Nephron progenitor cell (in vitro differentiated cells): ENCODE results near the gene ABCE1.
A peak's percentile ranks its signal among the peaks of the same experiment; 100 is the strongest.

Experiments used
- DNase-seq: peaks from one replicate; pipeline ENCODE4 v3.0.0; 2021
- H3K27ac Mint-ChIP-seq: 2 replicates; pipeline ENCODE4 v1.8.0; 2021; ENCODE audit warnings: mild to moderate bottlenecking, moderate library complexity, mixed read lengths
- H3K27me3 Mint-ChIP-seq: 2 replicates; pipeline ENCODE4 v1.8.0; 2021; ENCODE audit warnings: mild to moderate bottlenecking, low read depth, mixed read lengths; ENCODE audit not compliant: poor library complexity
- H3K36me3 Mint-ChIP-seq: 2 replicates; pipeline ENCODE4 v1.8.0; 2021; ENCODE audit warnings: low read depth, mixed read lengths
- H3K4me1 Mint-ChIP-seq: 2 replicates; pipeline ENCODE4 v1.8.0; 2021; ENCODE audit warnings: mixed read lengths
- H3K4me3 Mint-ChIP-seq: 2 replicates; pipeline ENCODE4 v1.8.0; 2021; ENCODE audit warnings: mild to moderate bottlenecking, moderate library complexity, mixed read lengths
- H3K9me3 Mint-ChIP-seq: 2 replicates; pipeline ENCODE4 v1.8.0; 2021; ENCODE audit warnings: mild to moderate bottlenecking, moderate library complexity, mixed read lengths
- TF ChIP-seq, protein P1 (sequence below): fragments of 200-600 bp; sonication (generic); IDR thresholded peaks from 2 replicates; pipeline ENCODE4 v1.5.0; 2021; ENCODE audit warnings: antibody characterized with exemption

ABCE1 gene

GRCh38 chr4:145098675-145099037, 545 bp downstream of the ABCE1 start:
- DNase-seq: no peak

DNA sequence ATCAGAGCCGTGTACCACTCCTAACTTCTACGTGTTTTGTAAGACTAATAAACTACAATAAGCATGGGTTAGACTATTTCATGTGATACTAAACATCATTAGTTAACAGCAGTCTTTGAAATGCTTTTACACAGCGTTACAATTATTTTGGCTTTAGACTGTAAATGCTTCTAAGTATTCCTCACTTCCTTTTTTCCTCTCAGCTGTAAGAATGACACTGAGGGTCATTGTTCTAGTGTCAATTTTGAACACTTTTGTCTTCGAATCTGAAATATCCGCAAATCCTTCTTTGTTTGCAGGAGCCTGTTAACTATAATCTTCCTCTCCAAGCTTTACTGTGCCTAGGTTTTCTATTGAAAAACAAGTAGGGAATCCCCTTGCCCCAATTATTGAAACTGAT, 1.5 kb downstream of the ABCE1 start:
- Mint-ChIP-seq H3K27ac (no peak overlapping the region), H3K4me1 (peaks cover 19% of the 10 kb centered on the region), H3K27me3 (no peaks in the 10 kb centered on the region), H3K36me3 (peaks cover 17% of the 10 kb centered on the region), H3K4me3 (peak overlapping the region; percentile 94), H3K9me3 (peaks cover 9% of the 10 kb centered on the region)
- TF ChIP-seq, protein P1, sequence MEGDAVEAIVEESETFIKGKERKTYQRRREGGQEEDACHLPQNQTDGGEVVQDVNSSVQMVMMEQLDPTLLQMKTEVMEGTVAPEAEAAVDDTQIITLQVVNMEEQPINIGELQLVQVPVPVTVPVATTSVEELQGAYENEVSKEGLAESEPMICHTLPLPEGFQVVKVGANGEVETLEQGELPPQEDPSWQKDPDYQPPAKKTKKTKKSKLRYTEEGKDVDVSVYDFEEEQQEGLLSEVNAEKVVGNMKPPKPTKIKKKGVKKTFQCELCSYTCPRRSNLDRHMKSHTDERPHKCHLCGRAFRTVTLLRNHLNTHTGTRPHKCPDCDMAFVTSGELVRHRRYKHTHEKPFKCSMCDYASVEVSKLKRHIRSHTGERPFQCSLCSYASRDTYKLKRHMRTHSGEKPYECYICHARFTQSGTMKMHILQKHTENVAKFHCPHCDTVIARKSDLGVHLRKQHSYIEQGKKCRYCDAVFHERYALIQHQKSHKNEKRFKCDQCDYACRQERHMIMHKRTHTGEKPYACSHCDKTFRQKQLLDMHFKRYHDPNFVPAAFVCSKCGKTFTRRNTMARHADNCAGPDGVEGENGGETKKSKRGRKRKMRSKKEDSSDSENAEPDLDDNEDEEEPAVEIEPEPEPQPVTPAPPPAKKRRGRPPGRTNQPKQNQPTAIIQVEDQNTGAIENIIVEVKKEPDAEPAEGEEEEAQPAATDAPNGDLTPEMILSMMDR: no peak
- no peak for DNase-seq

More at GRCh38 chr4:145098675-145099037, 545 bp downstream of the ABCE1 start:
- TF ChIP-seq, protein P1: no peak
- H3K4me1 Mint-ChIP-seq: peaks cover 19% of the 10 kb centered on the region
- H3K27ac Mint-ChIP-seq: peak overlapping the region; percentile 100
- H3K36me3 Mint-ChIP-seq: peaks cover 24% of the 10 kb centered on the region
- H3K27me3 Mint-ChIP-seq: no peaks in the 10 kb centered on the region
- peak overlapping the region; percentile 94 for H3K4me3 Mint-ChIP-seq
- H3K9me3 Mint-ChIP-seq: peaks cover 19% of the 10 kb centered on the region

DNA sequence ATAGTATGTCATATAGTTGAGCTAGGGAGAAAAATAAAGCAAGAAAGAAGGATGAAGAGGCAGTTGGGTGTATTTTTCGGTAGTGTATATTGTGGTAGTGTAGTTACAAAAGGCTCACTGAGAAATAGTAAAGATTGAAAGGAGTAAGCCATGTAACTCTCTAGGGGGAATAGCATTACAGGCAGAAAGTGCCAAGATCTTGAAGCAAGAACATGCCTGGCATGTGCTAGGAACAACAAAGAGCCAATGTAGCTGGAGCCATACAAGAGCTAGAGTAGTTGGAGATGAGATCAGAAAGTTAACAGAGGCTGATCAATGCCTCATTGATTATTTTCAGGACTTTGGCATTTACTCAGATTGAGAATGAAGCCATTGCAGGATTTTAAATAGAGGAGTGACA, 3.0 kb downstream of the ABCE1 start:
- Mint-ChIP-seq H3K4me1 (peaks cover 19% of the 10 kb centered on the region), H3K4me3 (no peak overlapping the region), H3K27ac (no peak overlapping the region), H3K36me3 (peaks cover 4% of the 10 kb centered on the region), H3K9me3 (no peaks in the 10 kb centered on the region), H3K27me3 (no peaks in the 10 kb centered on the region)
- DNase-seq: no peak
- TF ChIP-seq, protein P1: no peak

- no peak for DNase-seq
- no peak overlapping the region for H3K27ac Mint-ChIP-seq
- no peaks in the 10 kb centered on the region for H3K27me3 Mint-ChIP-seq
- H3K4me3 Mint-ChIP-seq: no peak overlapping the region
- H3K9me3 Mint-ChIP-seq: no peaks in the 10 kb centered on the region
- peaks cover 12% of the 10 kb centered on the region for H3K36me3 Mint-ChIP-seq
- TF ChIP-seq, protein P1: no peak
- peaks cover 12% of the 10 kb centered on the region for H3K4me1 Mint-ChIP-seq
Observed at GRCh38 chr4:145102619-145103018, 4.5 kb downstream of the ABCE1 start.

DNA sequence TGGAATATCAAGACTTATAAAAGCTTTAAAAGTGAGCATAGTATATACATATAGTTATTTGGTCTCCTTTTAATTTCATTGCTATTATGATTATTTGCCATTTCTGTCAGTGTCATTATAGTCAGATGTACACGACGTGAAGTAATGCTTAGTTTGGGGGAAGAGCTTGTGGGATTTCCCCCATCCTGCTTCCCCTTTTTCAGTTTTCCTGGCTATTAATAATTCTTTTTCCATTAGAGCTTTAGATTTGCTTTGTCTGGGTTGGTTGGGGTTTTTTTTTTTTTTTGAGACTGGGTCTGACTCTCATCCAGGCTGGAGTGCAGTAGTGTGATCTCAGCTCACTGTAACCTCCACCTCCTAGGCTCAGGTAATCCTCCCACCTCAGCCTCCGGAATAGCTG, 5.4 kb downstream of the ABCE1 start:
- Mint-ChIP-seq H3K27ac (no peak overlapping the region), H3K36me3 (peaks cover 12% of the 10 kb centered on the region), H3K4me3 (no peak overlapping the region), H3K4me1 (peaks cover 12% of the 10 kb centered on the region), H3K9me3 (no peaks in the 10 kb centered on the region), H3K27me3 (no peaks in the 10 kb centered on the region)
- no peak for DNase-seq
- TF ChIP-seq, protein P1: no peak

DNA sequence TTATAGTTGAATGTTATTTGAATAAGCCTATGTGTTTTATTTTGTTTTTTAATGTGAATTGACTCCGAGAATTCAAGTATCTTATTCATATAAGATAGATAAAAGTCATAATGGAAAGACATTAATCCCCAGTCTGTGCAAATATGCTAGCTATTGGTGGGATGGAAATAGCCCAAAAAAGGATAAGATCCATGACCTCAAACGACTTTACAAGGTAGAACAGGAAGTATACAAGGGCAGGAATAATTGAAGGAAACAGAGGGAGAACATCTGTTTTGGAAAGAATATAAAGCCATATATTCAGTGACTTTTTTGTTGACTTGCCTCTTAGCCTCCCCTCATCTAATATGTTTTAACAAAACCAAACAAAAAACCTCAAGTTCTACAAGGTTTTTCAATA, 9.0 kb downstream of the ABCE1 start:
- Mint-ChIP-seq H3K4me1 (no peaks in the 10 kb centered on the region), H3K9me3 (no peaks in the 10 kb centered on the region), H3K27me3 (no peaks in the 10 kb centered on the region), H3K27ac (no peak overlapping the region), H3K4me3 (no peak overlapping the region), H3K36me3 (peaks cover 41% of the 10 kb centered on the region)
- no peak for DNase-seq
- TF ChIP-seq, protein P1: no peak
